GM19035 (cell line): ENCODE data around the gene BLM.
"Not testable (repeated sequence)": the region's sequence is repeated elsewhere in the genome, so short reads cannot be mapped to it uniquely, and the experiment has no call there.

Experiments
- ATAC-seq: cut with Tn5 transposase; IDR thresholded peaks from one replicate; pipeline ENCODE4 v1.9.1; 2021; ENCODE audit not compliant: unreplicated experiment

BLM gene

GRCh38 chr15:90716976-90717821 lies at the start of gene BLM:
BLM (plus strand) TSS chr15:90717346; CDS start chr15:90747393, 30,047 bp downstream.
- peak; percentile 98 for ATAC-seq

GRCh38 chr15:90667755-90668345 lies 49.3 kb upstream of the BLM start:
- ATAC-seq = not testable (repeated sequence)

- not testable (repeated sequence) for ATAC-seq
Measured at GRCh38 chr15:90670631-90671030, 46.5 kb upstream of the BLM start.

- ATAC-seq = no peak
Measured at GRCh38 chr15:90671216-90671615, 45.9 kb upstream of the BLM start.

- not testable (repeated sequence) for ATAC-seq
Measured at GRCh38 chr15:90673357-90673756, 43.8 kb upstream of the BLM start.

GRCh38 chr15:90674476-90674875 lies 42.7 kb upstream of the BLM start:
- no peak for ATAC-seq

GRCh38 chr15:90675464-90675863 lies 41.7 kb upstream of the BLM start:
- ATAC-seq = no peak

GRCh38 chr15:90677807-90678790 lies 39.0 kb upstream of the BLM start:
- no peak for ATAC-seq

- no peak for ATAC-seq
Measured at GRCh38 chr15:90679959-90680358, 37.2 kb upstream of the BLM start.

- ATAC-seq = no peak
Measured at GRCh38 chr15:90680371-90680935, 36.7 kb upstream of the BLM start.

GRCh38 chr15:90681056-90681455 lies 36.1 kb upstream of the BLM start:
- ATAC-seq = no peak

- no peak for ATAC-seq
Measured at GRCh38 chr15:90681480-90681879, 35.7 kb upstream of the BLM start.

GRCh38 chr15:90683371-90683770 lies 33.8 kb upstream of the BLM start:
- ATAC-seq = no peak

- no peak for ATAC-seq
Measured at GRCh38 chr15:90683876-90684275, 33.3 kb upstream of the BLM start.

- no peak for ATAC-seq
Measured at GRCh38 chr15:90684281-90684680, 32.9 kb upstream of the BLM start.

- peak; percentile 34 for ATAC-seq
Measured at GRCh38 chr15:90685591-90686434, 31.3 kb upstream of the BLM start.

GRCh38 chr15:90686435-90687218 lies 30.5 kb upstream of the BLM start:
- peak; percentile 88 for ATAC-seq

- ATAC-seq = not testable (repeated sequence)
Measured at GRCh38 chr15:90689326-90689961, 27.7 kb upstream of the BLM start.

- ATAC-seq = no peak
Measured at GRCh38 chr15:90690585-90690984, 26.6 kb upstream of the BLM start.
